DMS114 treated with DMSO at 0.1 percent for 48 hours (cell line): Measurements from ENCODE around the gene SUSD6.
"Not testable (repeated sequence)": the region's sequence is repeated elsewhere in the genome, so short reads cannot be mapped to it uniquely, and the experiment has no call there.

Experiments used
- DNase-seq: peaks from one replicate; lab custom pipeline; 2025; ENCODE audit not compliant: unreplicated experiment; lab: John Stamatoyannopoulos, UW

Gene SUSD6

GRCh38 chr14:69620211-69620611 is 8.8 kb downstream of the SUSD6 start:
- DNase-seq: no peak

GRCh38 chr14:69620981-69621380 is 9.6 kb downstream of the SUSD6 start:
- no peak for DNase-seq

GRCh38 chr14:69624136-69624535 is 12.7 kb downstream of the SUSD6 start:
- DNase-seq: no peak

- no peak for DNase-seq
Measured at GRCh38 chr14:69625299-69626131, 14.1 kb downstream of the SUSD6 start.

- no peak for DNase-seq
Measured at GRCh38 chr14:69626132-69626500, 14.7 kb downstream of the SUSD6 start.

GRCh38 chr14:69629225-69630127 is 18.1 kb downstream of the SUSD6 start:
- DNase-seq: no peak

GRCh38 chr14:69630360-69630759 is 19.0 kb downstream of the SUSD6 start:
- DNase-seq: no peak

- no peak for DNase-seq
Measured at GRCh38 chr14:69631509-69631908, 20.1 kb downstream of the SUSD6 start.

GRCh38 chr14:69632164-69632563 is 20.8 kb downstream of the SUSD6 start:
- no peak for DNase-seq

GRCh38 chr14:69632593-69633151 is 21.3 kb downstream of the SUSD6 start:
- no peak for DNase-seq

GRCh38 chr14:69633238-69633637 is 21.8 kb downstream of the SUSD6 start:
- DNase-seq: no peak

- no peak for DNase-seq
Measured at GRCh38 chr14:69635981-69636639, 24.7 kb downstream of the SUSD6 start.

GRCh38 chr14:69636718-69637480 is 25.5 kb downstream of the SUSD6 start:
- no peak for DNase-seq

- DNase-seq: no peak
Measured at GRCh38 chr14:69637503-69638031, 26.2 kb downstream of the SUSD6 start.

- DNase-seq: no peak
Measured at GRCh38 chr14:69640931-69641330, 29.5 kb downstream of the SUSD6 start.

- DNase-seq: not testable (repeated sequence)
Measured at GRCh38 chr14:69642212-69642793, 30.9 kb downstream of the SUSD6 start.

- no peak for DNase-seq
Measured at GRCh38 chr14:69643430-69644200, 32.2 kb downstream of the SUSD6 start.

GRCh38 chr14:69644814-69645213 is 33.4 kb downstream of the SUSD6 start:
- no peak for DNase-seq

GRCh38 chr14:69647213-69647612 is 35.8 kb downstream of the SUSD6 start:
- no peak for DNase-seq
